ACC112 (cell line): ENCODE data around the gene ZNF512B.

Experiments
- H2AFZ ChIP-seq: fragments of 200-600 bp; sonication (generic); one replicate; pipeline ENCODE4 v1.6.0; 2017; ENCODE audit warnings: antibody characterized with exemption, low read length; ENCODE audit not compliant: unreplicated experiment
- H3K27ac ChIP-seq: fragments of 200-600 bp; sonication (generic); 2 replicates; pipeline ENCODE4 v1.5.1; 2014; ENCODE audit warnings: low read depth, mild to moderate bottlenecking, antibody characterized with exemption, low read length, moderate library complexity
- H3K27me3 ChIP-seq: fragments of 200-600 bp; sonication (generic); 2 replicates; pipeline ENCODE4 v1.6.1; 2014; ENCODE audit warnings: mild to moderate bottlenecking, antibody characterized with exemption, low read length, moderate library complexity, mixed read lengths; ENCODE audit not compliant: insufficient read depth
- H3K36me3 ChIP-seq: fragments of 200-600 bp; sonication (generic); 2 replicates; pipeline ENCODE4 v1.6.1; 2016; ENCODE audit warnings: mild to moderate bottlenecking, antibody characterized with exemption, low read length, moderate library complexity, mixed read lengths; ENCODE audit not compliant: insufficient read depth
- H3K4me1 ChIP-seq: fragments of 200-600 bp; sonication (generic); one replicate; pipeline ENCODE4 v1.6.1; 2016; ENCODE audit warnings: low read length, mixed read lengths; ENCODE audit not compliant: insufficient read depth, unreplicated experiment, control insufficient read depth
- H3K4me3 ChIP-seq: fragments of 200-600 bp; sonication (generic); 2 replicates; pipeline ENCODE4 v1.5.1; 2014; ENCODE audit warnings: mild to moderate bottlenecking, low read depth, low read length
- H3K79me2 ChIP-seq: fragments of 200-600 bp; sonication (generic); one replicate; pipeline ENCODE4 v1.6.0; 2016; ENCODE audit warnings: low read length; ENCODE audit not compliant: control insufficient read depth, unreplicated experiment, insufficient read depth

The ZNF512B gene

DNA sequence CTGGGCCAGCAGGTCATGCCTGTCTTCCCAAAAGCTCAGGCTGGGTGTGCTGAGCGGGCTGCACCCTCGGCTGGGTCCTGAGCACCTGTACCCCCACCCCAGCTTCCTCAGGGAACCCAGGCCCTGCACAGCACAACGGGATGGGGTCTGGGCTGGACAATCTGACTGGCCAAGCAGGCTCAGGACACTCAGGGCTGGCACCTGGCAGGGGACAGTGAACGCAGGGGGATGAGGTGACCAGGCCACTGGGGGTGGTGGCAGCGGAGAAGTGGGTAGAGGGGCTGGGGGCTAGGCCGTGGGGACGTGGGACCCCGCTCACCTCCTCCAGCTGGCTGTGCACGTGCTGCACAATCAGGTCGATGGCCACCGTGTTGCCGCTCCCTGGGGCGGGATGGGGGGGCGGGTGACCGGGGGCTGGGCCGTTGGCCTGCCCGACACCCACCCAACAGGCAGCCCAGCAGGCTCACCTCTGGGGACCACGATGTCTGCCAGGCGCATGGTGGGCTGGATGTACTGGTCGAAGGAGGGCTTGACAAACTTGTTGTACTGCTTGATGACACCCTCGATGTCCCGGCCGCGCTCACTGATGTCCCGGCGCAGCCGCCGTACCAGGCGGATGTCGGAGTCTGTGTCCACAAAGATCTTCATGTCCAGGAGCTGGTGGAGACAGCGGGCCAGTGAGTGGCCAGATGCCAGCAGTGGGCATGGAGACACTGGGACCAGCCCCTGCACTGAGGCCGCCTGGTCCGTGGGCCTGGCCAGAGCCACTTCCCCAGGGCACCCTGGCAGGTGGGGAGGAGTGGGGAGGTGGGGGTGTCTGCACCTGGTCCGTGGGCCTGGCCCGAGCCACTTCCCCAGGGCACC lies 25.4 kb downstream of the ZNF512B start:
- H3K27me3 ChIP-seq: no peaks in the 10 kb centered on the region
- peaks cover 8% of the 10 kb centered on the region for H3K4me1 ChIP-seq
- H3K79me2 ChIP-seq: peaks cover 22% of the 10 kb centered on the region
- peaks cover 19% of the 10 kb centered on the region; the same call in 1 of the 2 replicates for H3K36me3 ChIP-seq
- H3K4me3 ChIP-seq: no peak overlapping the region
- H3K27ac ChIP-seq: no peak overlapping the region
- H2AFZ ChIP-seq: no peak overlapping the region

DNA sequence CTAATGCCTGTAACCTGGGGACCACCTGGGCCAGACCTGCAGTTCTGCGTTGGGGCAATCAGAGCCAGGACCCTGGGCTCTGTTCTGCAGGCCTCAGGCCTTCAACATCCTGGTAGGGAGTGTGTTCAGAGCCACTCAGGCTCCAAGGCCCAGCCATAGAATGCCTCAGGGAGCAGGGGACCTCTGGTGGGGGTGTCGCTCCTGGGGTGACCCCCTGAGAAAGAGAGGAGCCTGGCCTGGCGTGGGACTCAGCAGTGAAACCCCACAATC lies 26.0 kb downstream of the ZNF512B start:
- Histone ChIP-seq H3K4me1 (peaks cover 2% of the 10 kb centered on the region), H3K4me3 (no peak overlapping the region), H3K27ac (no peak overlapping the region), H2AFZ (no peak overlapping the region), H3K27me3 (no peaks in the 10 kb centered on the region), H3K79me2 (peaks cover 16% of the 10 kb centered on the region), H3K36me3 (peaks cover 23% of the 10 kb centered on the region; the same call in 1 of the 2 replicates)

DNA sequence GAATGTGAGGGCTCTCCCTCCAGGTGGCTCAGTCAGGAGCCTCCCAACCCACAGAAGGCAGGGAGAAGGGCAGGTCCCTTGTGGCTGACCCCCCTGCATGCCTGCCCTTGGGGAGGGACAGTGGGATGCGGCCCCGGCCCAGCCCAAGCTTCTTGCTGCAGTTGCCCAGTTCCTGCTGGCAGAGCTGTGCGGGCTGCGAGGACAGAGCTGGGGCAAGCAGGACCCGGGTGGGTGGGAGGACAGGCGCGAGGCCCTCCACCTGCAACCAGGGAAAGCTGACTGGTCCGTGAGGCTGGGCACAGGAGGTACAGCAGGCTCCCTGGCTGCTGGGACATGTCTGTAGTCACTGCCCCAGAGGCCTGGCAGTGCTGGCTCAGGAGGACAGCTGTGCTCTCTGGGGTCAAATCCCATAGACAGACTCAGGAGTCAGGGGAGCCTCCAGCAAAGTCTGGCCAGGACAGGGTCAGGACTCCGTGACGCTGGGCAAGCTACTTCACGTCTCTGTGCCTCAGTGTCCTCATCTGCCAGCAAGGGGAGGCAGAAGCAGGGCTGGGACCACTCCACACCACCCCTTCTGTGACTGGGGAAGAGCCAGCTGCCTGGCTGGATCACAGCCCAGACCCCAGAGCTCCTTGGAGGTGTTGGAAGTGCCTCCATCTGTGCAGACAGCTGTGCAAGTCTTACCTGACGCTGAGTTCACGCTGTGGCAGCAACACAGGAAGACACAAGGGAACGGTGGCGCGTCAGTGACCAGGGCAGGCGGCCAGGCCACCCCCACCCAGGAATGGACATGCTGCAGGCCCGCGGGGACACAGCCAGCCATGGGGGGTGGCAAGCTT lies 26.5 kb downstream of the ZNF512B start:
- H3K36me3 ChIP-seq: peaks cover 24% of the 10 kb centered on the region; the same call in 1 of the 2 replicates
- H3K27ac ChIP-seq: no peak overlapping the region
- no peaks in the 10 kb centered on the region for H3K27me3 ChIP-seq
- H3K4me1 ChIP-seq: no peaks in the 10 kb centered on the region
- no peak overlapping the region for H3K4me3 ChIP-seq
- no peak overlapping the region for H2AFZ ChIP-seq
- peaks cover 14% of the 10 kb centered on the region for H3K79me2 ChIP-seq

DNA sequence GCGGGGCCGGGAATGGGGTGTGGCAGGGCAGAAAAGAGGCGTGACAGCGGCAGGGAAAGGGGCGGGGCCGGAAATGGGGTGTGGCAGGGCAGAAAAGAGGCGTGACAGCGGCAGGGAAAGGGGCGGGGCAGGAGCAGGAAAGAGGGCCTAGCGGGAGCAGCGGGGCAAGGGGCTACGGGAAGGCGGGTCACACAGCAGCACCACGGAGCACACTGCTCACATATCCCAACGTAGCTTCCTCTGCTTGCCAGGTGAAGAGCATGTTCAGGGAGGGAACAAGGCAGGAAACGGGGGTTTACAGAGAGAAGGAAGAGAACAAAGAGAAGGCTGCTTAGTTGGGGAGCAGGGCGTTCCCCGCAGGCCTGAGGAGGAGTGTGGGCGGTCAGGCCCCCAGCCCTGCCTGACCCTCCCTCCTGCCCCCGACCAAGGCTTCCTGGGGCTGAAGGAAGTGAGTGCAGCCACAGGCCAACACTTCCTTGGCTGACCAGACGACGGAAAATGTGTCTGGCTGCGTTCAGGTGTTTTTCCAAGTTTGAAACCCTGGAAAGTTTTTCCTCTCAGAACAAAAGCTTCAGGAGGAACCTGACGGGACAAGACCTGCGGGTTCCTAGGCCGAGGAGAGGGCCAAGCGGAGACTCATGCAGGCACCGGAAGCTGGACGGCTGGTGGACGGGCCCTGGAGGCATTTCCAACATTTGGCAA lies 27.3 kb downstream of the ZNF512B start:
- no peaks in the 10 kb centered on the region for H3K4me1 ChIP-seq
- H3K27ac ChIP-seq: no peak overlapping the region
- H3K36me3 ChIP-seq: peaks cover 24% of the 10 kb centered on the region; the same call in 1 of the 2 replicates
- H2AFZ ChIP-seq: no peak overlapping the region
- H3K4me3 ChIP-seq: no peak overlapping the region
- H3K27me3 ChIP-seq: no peaks in the 10 kb centered on the region
- H3K79me2 ChIP-seq: peaks cover 8% of the 10 kb centered on the region

DNA sequence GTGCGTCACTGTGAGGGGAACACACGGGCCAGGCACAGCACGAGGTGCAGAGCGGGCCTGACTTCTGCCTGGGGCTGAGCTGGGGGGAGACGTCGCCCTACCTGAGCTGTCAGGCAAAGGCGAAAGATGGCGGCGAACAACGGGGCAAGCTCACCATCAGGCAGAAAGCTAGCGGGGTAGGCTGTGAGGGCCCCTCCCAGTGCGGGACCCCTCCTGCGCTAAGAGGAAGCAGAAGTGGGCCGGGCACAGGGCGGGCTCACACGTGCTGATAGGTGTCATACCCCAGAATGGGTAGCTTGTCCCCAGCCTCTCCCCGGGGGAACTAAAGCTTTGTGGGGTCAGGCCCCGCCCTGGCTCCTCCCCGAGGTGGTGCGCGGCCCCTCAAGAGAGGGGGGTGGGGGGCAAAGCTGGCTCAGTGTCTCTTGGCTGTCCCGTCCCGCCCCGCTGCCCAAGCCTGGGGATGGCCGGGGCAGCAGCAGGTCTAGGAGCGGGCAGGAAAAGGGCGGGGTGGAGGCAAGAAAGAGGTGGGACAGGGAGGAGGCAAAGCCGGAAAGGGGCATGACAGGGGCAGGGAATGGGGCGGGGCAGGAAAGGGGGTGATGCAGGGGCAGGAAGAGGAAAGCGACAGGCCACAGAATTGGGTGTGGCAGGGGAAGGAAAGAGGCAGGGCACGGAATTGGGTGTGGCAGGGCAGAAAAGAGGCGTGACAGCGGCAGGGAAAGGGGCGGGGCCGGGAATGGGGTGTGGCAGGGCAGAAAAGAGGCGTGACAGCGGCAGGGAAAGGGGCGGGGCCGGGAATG lies 28.2 kb downstream of the ZNF512B start:
- Histone ChIP-seq H3K4me3 (no peak overlapping the region), H3K27me3 (no peaks in the 10 kb centered on the region), H3K79me2 (peaks cover 7% of the 10 kb centered on the region), H3K4me1 (no peaks in the 10 kb centered on the region), H3K27ac (no peak overlapping the region), H3K36me3 (peaks cover 24% of the 10 kb centered on the region; the same call in 1 of the 2 replicates), H2AFZ (no peak overlapping the region)

DNA sequence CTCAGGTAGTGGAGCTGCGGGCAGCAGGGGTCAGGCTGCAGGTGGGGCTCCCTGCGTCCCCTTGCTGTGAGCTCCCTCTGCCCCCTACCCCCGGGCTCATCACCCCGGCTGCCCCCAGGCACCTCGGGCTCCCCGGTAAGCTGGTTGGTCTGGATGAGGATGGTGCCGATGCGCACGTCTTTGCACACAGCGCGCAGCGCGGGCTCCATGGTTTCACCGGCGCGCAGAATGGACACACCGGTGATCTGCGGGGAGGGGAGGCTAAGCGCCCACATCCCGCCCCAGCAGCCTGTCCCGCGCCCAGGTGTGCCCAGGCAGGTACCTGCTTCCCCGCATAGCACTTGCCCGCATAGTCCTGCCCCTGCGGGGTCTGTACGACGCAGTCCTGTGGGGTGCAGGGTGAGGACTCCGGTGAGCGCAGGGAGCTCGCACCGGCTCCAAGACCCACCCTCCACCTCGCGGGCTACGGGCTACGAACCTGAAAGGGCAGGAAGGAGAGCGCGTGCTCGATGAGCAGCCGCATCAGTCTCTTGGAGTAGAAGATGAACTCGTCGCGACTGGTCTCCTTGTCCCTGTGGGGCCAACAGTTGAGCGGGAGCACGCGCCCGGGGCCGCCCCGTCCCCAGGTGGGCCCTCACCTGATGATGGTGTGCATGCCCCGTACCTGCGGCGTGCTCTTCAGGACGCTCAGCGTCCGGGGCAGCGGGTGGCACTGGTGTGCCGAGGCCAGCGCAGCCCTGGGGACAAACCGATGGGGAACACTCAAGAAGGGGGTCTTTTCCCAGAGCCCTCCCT lies 29.1 kb downstream of the ZNF512B start:
- Histone ChIP-seq H3K4me3 (no peak overlapping the region), H2AFZ (no peak overlapping the region), H3K79me2 (peaks cover 6% of the 10 kb centered on the region), H3K27ac (no peak overlapping the region), H3K27me3 (no peaks in the 10 kb centered on the region), H3K4me1 (no peaks in the 10 kb centered on the region), H3K36me3 (peaks cover 24% of the 10 kb centered on the region; the same call in 1 of the 2 replicates)

DNA sequence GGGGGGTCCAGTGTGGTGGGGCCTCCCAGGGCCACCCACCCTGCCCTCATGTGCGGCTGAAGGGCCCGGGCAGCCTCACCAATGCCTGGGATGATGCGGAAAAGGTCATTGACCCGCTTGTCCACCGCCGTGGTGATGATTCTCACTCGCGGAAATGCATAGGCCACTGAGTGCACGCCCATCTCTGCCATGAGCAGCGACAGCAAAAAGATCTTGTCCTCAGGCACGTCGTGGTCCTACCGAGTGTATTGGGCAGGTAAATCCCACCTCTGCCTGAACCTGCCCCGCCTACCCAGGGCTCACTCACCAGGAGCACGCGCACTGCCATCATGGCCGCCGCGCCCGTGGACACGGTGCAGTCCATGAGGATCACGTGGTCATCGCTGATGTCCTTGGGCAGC lies 29.7 kb downstream of the ZNF512B start:
- Histone ChIP-seq H3K4me3 (no peak overlapping the region), H3K4me1 (no peaks in the 10 kb centered on the region), H3K79me2 (peaks cover 8% of the 10 kb centered on the region), H3K36me3 (peaks cover 24% of the 10 kb centered on the region; the same call in 1 of the 2 replicates), H3K27ac (no peak overlapping the region), H2AFZ (no peak overlapping the region), H3K27me3 (no peaks in the 10 kb centered on the region)

DNA sequence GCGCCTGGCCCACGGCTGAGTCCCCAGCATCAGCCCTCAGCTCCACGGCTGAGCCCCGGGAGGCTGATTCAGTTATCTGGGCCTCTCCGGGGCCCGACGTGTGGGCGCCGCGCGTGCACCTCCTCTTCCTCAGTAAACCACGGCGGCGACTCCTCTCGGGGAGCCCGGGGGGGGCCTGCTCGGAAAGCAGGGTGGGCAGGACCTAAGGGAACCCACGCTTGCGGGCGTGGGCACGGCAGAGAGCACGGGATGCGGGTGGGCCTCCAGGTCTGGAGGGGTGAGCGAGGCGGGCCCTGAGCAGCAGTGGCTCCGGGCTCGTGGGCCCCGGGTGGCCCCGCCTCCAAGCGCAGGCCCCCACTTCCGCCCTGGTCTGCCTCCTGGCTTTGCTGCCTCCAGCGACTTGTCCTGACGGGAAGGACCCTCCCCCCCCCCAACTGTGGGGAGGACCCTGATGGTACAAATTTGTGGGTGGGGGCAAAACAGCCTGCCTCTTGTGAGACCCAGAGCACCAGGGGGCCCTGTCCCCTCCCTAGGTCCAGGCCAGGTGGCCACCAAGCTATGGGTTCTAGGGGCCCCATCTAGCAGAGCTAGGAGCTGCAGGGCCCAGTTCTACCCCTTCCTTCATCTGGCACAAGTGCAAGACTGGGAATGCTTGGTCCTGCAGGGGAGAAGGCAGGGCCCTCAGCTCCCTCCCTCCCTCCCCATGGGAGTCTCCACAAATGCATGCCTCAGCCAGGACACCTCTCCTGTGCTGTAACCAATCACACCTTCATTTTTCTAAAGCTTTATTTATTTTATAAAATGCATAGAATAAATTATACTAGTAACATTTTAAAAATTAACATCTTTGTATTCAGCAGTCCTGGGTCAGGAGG lies 30.4 kb downstream of the ZNF512B start:
- H3K27ac ChIP-seq: no peak overlapping the region
- H3K4me1 ChIP-seq: no peaks in the 10 kb centered on the region
- H3K4me3 ChIP-seq: no peak overlapping the region
- H3K36me3 ChIP-seq: peaks cover 24% of the 10 kb centered on the region; the same call in 1 of the 2 replicates
- peaks cover 9% of the 10 kb centered on the region for H3K79me2 ChIP-seq
- no peaks in the 10 kb centered on the region for H3K27me3 ChIP-seq
- no peak overlapping the region for H2AFZ ChIP-seq

DNA sequence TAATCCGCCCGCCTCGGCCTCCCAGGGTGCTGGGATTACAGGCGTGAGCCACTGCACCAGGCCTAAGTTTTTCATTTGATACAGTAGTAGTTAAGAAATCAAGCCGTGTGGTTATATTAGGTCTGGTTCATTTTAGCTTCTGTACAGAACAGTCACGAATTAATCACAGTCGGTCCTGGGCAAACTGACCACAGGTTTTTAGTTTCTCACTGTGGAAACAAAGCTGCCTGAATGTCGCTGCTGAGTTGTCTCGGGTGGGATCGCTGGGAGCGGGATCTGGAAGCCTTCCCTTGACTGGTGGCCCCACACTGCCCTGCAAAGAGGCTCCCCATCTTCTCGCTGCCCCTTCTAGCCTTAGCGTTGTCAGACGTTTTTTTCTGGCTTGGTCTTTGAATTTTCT lies 32.1 kb downstream of the ZNF512B start:
- no peak overlapping the region for H3K27ac ChIP-seq
- H3K36me3 ChIP-seq: peaks cover 24% of the 10 kb centered on the region; the same call in 1 of the 2 replicates
- H3K27me3 ChIP-seq: no peaks in the 10 kb centered on the region
- no peak overlapping the region for H2AFZ ChIP-seq
- peaks cover 9% of the 10 kb centered on the region for H3K79me2 ChIP-seq
- H3K4me1 ChIP-seq: no peaks in the 10 kb centered on the region
- no peak overlapping the region for H3K4me3 ChIP-seq
